Tongue (tissue), 2 donors: ENCODE results near the gene PNRC2. TPM values are rescaled to one million over a fixed set of nuclear protein-coding genes. Genes with fewer than 3 reads are reported as not detected.
A peak's percentile ranks its signal among the peaks of the same experiment; 100 is the strongest.
"Not testable (repeated sequence)": the region's sequence is repeated elsewhere in the genome, so short reads cannot be mapped to it uniquely, and the experiment has no call there.

Source experiments
- DNase-seq: peaks from one replicate; pipeline ENCODE4 v3.0.0-alpha.2; 2015
- total RNA-seq: library from RNA; depleted of rRNA; stranded (reverse); fragments of >200 nt; gene quantifications from one replicate; pipeline ENCODE4 v1.2.3, GENCODE V29; 2014

PNRC2 gene
- total RNA-seq, 1 donor from 2014 or later, result 155 TPM

DNA sequence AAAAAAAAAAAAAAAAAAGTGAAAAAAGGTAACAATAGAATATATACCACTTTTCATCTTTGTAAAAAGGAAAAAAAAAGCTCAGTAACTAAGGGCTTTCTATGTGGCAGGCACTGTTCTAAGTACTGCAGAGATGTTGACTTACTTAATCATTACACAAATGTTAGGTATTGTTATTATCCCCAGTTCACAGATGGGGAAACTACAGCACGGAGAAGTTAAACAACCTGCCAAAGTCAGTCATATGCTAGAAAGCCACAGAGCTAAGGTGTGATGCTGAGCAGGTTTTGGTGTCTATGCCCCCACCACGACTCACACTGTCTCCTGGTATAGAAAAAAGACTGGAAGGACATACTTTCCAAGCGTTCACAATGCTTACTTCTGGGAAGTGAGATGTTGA is 6.6 kb upstream of the PNRC2 start:
- DNase-seq, result no peak

DNA sequence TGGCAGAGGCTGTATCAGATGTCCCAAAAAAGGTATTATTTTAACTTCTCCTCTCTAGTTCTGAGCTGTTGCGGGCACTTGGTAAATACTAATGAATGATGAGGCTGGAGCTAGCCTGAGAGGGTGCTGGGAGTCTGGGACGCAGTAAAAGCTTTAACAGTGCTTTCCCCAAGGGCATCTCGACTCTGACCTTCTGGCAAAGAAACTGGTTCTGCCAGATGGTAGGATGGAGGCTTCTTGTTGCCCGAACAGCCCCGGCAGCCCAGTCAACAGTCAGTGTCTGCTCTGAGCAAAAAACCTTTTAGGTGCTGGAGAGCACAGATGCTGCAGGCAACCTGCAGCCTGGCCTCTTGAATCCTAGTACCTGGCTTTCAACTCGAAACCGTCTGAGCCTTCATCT is 2.5 kb upstream of the PNRC2 start:
- DNase-seq, result no peak

DNA sequence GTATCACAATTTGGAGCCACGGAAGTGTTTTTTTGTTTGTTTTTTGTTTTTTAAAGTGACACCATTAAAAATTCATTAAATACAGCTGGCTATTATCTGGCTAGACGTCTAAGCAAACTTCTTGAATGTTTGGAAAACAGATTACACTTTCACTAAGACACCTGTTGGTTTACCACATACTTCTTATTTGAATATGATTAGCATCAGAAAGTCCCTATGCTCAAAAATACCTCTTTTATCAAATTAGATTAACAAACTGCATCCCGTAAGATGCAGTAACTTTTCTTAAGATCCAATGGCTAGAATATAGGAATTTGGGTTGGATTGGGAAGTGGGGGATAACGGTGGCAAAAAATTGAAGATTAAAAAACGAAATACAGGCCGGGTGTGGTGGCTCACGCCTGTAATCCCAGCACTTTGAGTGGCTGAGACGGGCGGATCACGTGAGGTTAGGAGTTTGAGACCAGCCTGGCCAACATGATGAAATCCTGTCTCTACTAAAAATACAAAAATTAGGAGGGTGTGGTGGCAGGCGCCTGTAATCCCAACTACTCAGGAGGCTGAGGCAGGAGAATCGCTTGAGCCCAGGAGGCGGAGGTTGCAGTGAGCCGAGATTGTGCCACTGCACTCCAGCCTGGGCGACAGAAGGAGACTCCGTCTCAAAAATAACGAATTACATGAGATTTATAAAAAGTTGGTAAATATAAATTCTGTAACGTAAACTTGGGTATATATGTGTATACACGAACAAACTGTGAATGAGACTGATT is 1.4 kb upstream of the PNRC2 start:
- DNase-seq, result not testable (repeated sequence)

DNA sequence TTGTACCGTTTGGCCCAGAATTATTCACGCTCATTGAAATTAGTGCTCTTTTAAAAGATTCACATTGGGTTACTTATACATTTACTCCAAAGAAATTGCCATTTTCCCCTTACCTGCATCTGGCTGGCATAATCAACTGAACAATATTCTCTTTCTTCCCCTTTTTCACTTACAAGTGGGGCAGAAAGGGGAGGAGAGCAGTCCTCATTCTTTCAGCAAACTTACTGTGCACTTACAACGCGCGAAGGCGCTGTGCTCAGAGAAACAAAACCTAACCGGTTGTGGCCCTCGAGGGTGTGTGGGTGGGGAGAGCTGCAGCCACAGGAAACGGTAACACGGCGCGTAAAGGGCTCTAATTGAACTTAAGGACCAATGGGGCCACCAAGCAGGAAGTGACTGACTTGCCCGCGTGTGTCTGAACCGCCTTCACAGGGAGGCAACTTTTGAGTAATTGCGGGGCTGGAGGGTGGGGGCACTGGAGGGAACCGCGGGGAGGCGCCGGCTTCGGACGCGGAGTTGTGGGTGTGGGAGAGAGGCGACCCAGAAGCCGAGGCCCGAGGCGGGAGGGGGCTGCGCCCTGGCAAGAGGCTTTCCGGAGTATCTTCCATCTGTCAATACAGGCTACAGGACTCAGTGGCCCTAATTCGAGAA is 693 bp upstream of the PNRC2 start:
- peak; percentile 94 for DNase-seq

DNA sequence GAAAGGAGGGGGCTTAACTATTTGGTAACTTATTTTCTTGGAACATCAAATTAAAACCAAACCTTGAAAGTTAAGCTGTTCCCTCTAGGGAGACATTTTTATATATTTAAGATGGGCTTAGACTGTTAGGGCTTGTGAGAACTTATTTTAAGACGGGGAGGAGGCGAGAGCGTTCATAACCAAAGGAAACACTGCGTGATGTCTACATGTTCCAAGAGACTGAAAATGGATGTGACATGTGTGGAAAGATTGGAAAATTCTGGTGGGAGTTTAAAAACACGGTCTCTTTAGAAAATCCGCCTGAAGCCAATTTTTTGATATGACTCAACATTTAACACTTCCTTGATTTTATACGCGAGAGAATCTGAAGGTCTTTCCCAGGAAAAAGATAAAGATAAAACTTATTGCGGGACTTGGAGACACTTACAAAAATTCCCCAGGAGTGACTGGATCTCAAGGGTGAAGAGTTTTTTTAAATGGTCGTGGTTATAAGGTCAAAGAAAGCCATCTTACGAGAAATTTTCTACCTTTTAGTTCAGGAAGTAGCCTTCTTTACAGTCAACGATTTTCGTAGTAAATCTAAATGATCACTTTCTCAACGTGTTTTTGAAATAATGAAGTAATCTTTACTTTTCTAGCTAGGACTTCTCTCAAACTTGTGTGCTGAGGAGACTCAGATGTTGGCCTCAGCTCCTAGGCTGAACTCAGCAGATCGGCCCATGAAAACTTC is 828 bp downstream of the PNRC2 start:
- no peak for DNase-seq

DNA sequence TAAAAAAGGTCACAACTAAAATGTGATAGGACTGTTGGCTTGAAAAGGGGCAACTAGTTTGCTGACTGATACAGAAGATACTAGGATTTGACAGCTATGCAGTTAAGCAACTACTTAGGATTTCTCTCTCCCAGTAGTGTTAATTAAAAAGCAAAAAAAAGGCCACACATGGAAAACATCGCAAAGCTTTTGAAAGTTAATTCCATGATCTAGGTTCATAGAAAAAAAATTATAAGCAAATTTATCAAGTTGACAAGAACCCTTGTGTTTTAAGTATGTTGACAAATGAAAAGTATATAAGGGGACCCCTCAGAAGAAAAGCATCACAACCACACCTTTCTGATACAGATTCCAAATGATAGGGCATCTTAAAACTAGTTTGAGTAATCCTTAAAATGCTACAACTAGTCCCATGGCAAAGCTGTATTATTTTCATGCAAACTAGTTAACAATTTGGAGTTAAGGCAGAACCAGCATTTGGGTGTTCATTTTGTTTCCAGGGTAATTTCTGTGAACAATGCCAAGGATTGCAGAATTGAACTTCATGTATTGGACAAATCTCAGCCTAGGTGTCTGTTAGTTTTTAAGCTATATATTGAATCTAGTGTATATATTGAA is 4.1 kb downstream of the PNRC2 start:
- no peak for DNase-seq

DNA sequence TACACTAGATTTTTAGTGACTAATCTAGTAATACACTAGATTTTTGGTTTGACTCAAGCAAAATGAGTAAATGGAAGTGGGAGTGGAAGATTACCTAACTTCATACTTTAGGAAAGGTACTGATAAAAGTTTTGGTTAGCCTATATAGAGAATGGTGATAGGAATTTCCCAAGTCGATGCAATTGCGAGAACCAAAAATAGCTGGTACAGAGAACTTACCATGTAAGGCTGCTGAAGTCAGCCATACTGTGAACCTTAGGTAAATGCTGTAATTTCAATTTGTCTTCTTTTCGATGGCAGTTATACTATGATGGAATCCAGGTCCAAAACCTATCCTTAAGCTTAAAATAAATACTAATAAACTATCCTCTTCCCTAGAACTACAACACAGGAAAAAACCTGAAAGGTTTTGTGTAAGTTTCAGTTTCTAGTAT is 4.6 kb downstream of the PNRC2 start:
- no peak for DNase-seq

DNA sequence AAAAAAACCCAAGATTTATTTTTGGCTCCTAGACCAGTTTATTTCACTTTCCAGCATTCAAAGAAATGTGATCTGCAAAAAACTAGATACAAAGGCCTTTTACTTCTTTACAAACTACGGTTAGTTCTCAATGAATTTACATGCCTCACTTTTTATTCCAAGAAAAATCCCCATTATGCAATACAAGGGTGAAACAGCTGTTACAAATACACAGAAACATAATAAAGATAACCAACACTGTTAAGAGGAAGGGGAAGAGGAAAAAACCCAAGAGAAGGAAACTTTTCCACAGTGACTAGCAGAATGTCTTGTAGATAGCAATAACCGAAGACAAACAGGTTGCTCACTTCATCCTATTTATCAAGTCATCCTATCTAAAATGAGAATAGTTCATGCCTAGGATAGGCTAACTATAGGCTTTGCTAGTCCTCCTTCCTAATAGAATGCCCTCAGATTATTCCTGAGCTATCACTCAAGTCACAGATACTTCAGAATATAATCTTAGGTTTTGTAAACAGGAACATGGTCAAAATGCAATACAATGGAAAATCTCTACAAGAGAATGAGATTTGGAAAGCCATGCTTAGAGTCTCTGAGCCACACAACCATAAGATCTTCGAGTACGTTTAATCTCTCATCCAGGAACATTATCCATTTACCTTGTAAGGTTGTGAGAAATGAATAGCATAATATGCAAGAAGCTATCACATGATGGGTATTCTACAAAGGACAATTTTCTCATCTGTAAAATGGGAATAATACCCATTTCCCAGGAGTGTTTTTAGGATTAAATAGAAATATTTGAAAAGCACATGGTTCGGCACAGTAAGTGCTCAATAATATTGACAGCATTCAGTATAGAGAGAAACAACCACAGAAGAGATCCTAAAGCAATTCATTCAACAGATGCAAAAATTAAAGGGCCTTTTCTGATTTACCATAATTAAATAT is 5.4 kb downstream of the PNRC2 start:
- DNase-seq, result no peak

DNA sequence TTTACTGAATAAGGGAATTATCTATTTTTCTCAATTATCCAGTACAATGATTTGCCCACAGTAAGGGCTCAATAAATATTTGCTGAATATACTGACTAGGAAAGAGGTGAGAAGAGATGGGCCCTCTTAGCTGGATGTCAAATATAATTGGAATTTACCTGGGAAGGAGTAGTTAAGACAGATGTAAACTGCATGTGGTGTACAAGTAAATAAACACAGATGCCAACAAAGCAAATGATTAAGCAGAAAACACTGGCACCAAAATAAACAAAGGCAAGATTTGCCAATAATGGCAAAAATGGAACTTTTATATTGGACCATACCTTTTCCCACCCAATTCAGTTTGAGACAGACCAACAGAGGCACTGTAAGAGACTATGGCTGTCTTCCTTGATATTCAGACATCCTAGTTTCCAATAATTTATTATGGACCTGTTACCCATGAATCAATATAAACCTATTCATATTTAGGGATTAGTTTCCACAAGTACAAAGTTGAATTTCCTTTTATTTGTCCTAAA is 7.4 kb downstream of the PNRC2 start:
- DNase-seq, result no peak

DNA sequence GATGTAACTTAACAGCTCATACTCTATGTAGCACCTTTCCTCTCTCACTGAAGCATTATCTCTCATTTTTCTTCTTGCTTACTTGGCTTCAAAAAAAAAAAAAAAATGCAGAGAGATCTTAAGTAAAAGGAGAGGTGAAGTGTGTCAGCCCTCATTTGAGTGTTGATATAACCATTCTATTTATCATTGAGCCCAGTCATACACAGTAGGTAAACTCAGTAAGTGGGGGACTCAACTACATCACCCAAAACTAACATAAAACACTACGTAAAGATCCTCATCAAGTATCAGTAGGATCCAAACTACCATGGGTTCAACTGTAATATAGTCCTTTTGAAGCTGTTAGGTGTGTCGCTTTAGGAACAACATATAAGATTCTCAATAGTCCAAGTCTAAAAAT is 8.2 kb downstream of the PNRC2 start:
- no peak for DNase-seq

DNA sequence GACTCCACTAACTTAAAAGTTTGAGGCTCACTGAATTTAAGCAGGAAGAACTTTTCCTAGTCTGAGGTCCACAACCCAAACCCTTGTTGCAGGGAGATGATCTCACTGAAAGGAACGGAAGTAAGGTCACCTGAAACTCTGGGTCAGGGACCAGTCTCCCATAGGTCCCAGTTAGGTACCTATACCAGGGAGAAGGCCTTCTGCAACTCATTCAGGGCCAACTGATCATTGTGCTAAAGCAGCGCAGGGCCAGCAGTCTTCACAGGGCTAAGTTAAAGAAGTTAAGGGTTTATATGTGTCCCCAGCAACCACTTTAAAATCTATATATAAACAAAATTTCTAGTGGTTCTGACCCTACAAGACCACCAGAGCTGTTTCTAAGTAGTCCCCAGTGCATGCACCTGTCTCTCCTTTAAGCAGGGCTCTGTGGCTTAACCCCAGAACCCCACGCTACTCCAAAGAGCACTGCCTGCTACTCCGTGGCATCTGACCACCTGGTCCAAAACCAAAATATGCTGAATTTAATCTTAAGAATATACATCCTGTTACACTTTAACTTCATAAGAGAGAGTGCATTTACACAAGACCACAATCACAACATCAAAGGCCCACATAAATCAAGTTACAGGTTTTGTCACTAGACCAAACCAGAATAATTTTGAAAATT is 17.7 kb downstream of the PNRC2 start:
- no peak for DNase-seq

DNA sequence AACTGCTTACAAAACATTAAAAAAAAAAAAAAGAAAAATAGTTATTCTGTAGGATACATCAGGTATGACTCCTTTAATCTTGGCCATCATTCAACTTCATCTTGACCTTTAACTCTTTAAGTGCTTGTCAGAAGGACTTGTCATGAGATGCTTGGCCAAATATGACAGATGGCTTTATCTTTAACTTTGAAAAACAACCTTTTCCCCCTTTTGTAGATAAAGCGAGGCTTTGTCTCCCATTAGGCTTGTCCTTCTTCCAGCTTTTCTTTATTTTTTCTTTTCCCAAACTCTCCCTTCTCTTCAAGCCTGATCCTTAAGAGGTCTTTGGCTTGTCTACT is 18.2 kb downstream of the PNRC2 start:
- no peak for DNase-seq

DNA sequence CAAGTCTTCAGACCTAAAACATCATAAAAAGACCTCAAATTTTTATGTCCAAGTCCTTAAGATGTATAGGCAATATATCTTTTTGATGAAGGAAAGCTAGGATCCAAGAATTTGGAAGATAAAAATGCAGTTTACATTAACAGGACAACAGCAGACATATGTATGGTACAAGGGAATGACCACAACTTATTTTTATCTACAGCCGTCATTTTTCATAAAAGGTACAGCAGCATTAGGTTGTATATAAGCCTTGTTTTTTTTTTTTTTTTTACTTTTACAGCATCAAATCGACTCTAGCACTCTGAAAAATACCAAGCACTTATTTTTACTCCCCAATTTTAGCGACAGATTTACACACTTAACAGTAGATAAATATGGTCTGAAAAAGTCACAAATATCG is 19.2 kb downstream of the PNRC2 start:
- DNase-seq, result no peak

DNA sequence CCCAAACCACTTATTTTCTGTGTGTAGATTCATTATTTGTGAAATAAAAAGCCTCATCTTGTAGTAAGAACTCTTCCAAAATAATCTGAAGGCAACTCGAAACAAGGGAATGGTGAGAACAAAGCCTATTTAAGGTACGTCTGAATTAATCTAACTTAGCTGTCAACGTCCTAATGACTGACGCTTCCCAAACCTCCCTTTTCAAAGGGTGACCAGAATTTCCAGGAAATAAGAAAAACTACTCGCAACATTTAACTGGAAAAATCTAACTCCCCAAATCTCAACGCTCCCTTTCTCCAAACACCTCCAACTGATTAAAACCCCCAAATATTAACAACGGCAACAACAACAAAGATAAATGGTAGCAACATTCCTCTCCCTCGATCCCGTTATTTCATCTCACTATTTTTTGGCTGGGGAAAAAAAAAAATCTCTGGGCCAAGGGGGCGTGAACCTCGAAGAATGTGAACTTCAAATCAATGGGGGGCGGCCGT is 19.8 kb downstream of the PNRC2 start:
- no peak for DNase-seq

DNA sequence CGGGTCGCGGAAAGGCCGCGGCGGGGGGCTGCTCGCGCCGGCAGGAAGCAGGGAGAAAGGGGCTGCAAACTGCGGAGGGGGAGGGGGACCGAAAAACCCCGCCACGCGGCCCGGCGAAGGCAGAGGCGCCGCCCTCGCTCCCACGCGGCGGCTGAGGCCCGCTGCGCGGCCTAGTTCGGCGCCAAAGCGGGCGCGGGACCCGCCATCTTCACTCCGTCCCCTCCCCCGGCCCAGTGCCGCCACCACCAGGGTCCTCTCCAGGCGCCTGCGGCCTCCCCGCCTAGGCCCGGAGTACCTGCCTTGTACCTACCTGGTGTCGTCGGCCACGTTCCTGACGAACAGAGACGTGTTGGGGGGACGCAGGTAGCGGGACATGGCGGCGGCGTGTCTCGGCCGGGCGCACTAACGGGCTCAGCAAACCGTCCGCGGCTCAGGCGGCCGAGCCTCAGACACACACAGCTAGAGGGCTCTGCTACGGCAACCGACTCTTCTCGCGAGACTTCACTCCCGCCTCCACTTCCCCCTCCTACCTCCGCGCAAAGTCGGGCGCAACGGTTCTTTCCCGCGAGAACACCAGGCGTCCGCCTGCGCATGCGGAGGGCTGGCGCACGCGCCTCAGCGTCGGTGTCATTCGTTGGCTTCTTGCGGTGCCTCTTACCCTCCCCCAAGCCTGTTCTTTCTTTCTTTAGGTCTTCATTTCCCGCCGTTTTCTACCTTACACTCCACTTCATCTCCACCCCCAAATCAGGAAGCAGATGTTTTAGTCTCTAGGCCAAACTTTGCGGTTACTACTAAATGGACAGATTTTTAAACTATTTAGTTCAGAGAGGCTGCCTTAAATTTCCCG is 20.5 kb downstream of the PNRC2 start, which contains the start of gene SRSF10:
Gene SRSF10, minus strand, starts transcription at position 447 of the 847 bp plus-strand sequence. Its CDS starts 72 bp downstream, at position 375.
- DNase-seq, result peak; percentile 100

DNA sequence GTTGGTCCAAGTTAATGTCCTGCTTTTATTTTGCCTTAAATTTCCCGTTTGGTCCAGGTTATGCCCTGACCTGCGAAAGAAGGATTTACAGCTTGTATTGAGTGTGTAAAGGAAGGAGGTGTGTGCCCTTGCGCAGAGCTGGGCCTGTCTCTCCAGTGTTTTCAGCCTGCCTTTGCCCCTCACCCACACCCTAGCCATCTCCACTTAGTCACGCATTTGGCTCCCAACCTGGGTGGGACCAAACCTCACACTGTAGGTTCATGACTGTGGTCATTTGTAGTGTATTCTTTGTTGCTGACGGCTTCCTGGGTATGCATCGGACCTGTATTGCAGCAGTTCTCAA is 21.1 kb downstream of the PNRC2 start:
- DNase-seq, result peak; percentile 49

DNA sequence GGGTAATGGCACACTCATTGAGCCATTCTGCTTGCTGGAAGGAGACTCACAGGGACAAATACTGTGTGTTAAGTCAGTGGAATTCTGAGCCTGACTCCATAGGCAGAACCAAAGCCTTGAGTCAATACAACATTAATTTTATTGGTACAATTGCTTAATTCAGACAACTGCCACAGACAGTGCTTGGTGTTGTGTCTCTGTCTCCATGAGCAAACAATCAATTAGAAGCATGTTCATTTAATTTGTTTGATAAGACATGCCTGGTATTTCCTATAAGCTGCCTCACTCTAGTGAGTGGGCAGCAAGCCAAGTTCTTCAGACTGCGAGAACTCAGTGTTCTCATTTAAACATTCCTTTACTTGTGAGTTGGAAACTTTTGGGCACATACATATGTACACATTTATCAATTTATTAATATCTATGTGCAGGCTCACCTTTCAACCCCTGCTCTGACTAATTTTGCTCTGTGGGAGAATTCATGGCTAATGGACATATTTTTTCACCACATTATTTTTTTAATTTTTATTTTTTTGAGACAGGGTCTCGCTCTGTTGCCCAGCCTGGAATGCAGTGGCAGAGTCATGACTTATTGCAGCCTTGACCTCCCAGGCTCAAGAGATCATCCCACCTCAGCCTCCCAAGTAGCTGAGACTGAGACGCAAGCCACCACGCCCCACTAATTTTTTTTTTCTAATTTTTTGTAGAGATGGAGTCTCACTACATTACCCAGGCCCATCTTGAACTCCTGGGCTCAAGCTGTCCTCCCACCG is 25.0 kb downstream of the PNRC2 start:
- peak; percentile 75 for DNase-seq

DNA sequence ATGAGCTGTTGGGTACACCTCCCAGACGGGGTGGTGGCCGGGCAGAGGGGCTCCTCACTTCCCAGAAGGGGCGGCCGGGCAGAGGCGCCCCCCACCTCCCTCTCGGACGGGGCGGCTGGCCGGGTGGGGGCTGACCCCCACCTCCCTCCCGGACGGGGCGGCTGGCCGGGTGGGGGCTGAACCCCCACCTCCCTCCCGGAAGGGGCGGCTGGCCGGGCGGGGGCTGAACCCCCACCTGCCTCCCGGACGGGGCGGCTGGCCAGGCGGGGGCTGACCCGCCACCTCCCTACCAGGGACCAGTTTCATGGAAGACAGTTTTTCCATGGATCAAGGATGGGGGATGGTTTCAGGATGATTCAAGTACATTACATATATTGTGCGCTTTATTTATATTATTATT is 27.4 kb downstream of the PNRC2 start:
- DNase-seq, result not testable (repeated sequence)

DNA sequence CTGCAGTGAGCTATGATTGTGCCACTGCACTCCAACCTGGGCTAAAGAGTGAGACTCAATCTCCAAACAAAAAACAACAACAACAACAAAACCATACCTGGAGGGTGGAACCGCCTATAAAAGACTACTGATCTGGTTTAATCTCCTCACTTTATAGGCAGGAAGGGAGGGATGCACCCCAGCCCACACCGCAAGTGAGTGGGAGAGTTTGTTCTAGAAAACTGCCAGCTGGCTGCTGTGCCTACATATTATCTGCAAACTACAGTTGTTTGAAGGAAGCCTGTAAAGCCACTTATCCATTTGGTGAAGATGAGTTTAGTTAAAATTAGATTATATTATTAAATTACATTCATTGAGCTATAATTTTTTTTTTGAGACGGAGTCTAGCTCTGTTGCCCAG is 29.6 kb downstream of the PNRC2 start:
- DNase-seq, result no peak
